ENCODE data around the gene RPS6KC1. TPM values are rescaled to one million over a fixed set of nuclear protein-coding genes. Genes with fewer than 3 reads are reported as not detected.

RPS6KC1 gene
- total RNA-seq (10 to 100 TPM; 13.2 to 15.4 TPM), polyA plus RNA-seq (1 to 10 TPM; 4.2 to 9.2 TPM)

- Mint-ChIP-seq H3K4me1 (peaks cover 24 to 36% (median 29%) of the 10 kb centered on the region in 4 donors), H3K27ac (peak within 1 kb of the TSS; percentile 74 to 97 (median 95)), H3K4me3 (peak within 1 kb of the TSS; percentile 95 to 99 (median 96)), H3K9me3 (peaks cover 0 to 3% (median 0%) of the 10 kb centered on the region in 8 donors), H3K27me3 (peaks cover 8 to 18% of the 10 kb centered on the region in 2 donors), H3K36me3 (peaks cover 4 to 12% of the 10 kb centered on the region in 2 donors)
- no peaks in the 10 kb centered on the region for H3K27me3 ChIP-seq (ENCODE audit: insufficient read depth, low read length)
- peak within 1 kb of the TSS; percentile 61 for H3K27ac ChIP-seq (ENCODE audit: low read depth, low read length)
- DNase-seq = peak; percentile 73 to 83 (median 79)
- no peaks in the 10 kb centered on the region for H3K36me3 ChIP-seq (ENCODE audit: insufficient read depth, low read length)
- H3K4me3 ChIP-seq (ENCODE audit: low read length in 2 of 2) = peak within 1 kb of the TSS; percentile 61 to 97
- ChIA-PET CTCF (ENCODE audit: partially characterized antibody) (no interaction called here), POLR2A (ENCODE audit: partially characterized antibody) (interaction anchor here (0.6 to 2.1 kb wide), 4 partner anchors 36 to 260 kb away, joined by 3 to 16 read pairs (median 5); partner anchors contain the start of genes ANGEL2, NSL1 and TATDN3)
- H3K4me1 ChIP-seq (ENCODE audit: insufficient read depth, low read length) = peaks cover 18% of the 10 kb centered on the region
- H3K9me3 ChIP-seq (ENCODE audit: control insufficient read depth in 1 of 2, low read length in 2 of 2) = no peaks in the 10 kb centered on the region
- intact Hi-C loops (cut with micrococcal nuclease) = loop anchor here (1.0 kb wide), 2 partner anchors 36 to 260 kb away; partner anchors contain the start of genes ANGEL2, NSL1 and TATDN3
Measured at GRCh38 chr1:213051127-213051880, at the start of gene RPS6KC1. RPS6KC1 (plus strand) TSS chr1:213051241; CDS start chr1:213051405, 164 bp downstream.

DNA sequence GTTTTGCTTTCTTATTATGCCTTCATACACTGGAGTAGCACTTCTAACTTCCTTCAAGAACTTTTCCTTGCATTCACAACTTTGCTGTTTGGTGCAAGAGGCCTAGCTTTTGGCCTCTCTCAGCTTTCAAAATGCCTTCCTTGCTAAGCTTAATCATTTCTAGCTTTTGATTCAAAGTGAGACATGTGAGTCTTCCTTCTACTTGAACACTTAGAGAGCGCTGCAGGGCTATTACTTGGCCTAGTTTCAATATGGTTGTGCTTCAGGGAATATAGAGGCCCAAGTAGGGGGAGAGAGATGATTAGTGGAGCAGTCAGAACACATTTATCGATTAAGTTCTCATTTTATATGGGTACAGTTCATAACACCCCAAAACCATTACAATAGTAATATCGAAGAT is 47.8 kb upstream of the RPS6KC1 start:
- Histone ChIP-seq H3K27me3 (ENCODE audit: insufficient read depth, low read length) (no peaks in the 10 kb centered on the region), H3K27ac (ENCODE audit: low read depth, low read length) (no peak overlapping the region), H3K4me1 (ENCODE audit: insufficient read depth, low read length) (no peaks in the 10 kb centered on the region), H3K36me3 (ENCODE audit: insufficient read depth, low read length) (peaks cover 19% of the 10 kb centered on the region), H3K9me3 (ENCODE audit: control insufficient read depth in 1 of 2, low read length in 2 of 2) (no peaks in the 10 kb centered on the region), H3K4me3 (ENCODE audit: low read length in 2 of 2) (no peak overlapping the region)
- Mint-ChIP-seq H3K9me3 (no peaks in the 10 kb centered on the region), H3K4me3 (no peak overlapping the region), H3K27me3 (no peaks in the 10 kb centered on the region), H3K27ac (peak overlapping the region in 3 of 7 donors; percentile 2 to 42 (median 8)), H3K36me3 (peaks cover 34 to 64% of the 10 kb centered on the region in 2 donors), H3K4me1 (peaks cover 0 to 7% (median 6%) of the 10 kb centered on the region in 4 donors)
- intact Hi-C loops (cut with micrococcal nuclease) = no loop called here
- POLR2A ChIA-PET (ENCODE audit: partially characterized antibody) = no interaction called here
- DNase-seq = no peak
- CTCF ChIA-PET (ENCODE audit: partially characterized antibody) = interaction anchor here (2.3 kb wide), 1 partner anchor 9 kb away, joined by 9 read pairs; no protein-coding TSS in a partner anchor

DNA sequence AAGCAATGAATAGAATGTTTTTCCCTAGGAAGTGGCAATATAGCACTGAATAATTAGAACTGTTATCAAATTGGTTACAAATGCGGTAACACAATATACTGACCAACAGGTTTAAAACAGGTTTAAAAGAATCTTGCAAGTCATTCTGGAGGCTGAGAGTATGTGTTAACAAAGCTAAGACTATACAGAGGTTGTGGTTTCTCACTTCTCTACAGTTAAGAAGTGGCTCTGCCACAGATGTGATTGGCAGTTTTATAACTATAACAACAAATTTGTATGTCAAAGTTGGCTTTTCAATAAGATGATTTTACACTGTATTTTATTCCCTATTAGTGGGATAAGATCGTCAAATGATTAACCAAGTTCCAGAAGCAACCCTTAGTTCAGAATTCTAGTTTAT is 42.5 kb upstream of the RPS6KC1 start:
- Histone ChIP-seq H3K9me3 (ENCODE audit: control insufficient read depth in 1 of 2, low read length in 2 of 2) (no peaks in the 10 kb centered on the region), H3K36me3 (ENCODE audit: insufficient read depth, low read length) (peaks cover 24% of the 10 kb centered on the region), H3K27ac (ENCODE audit: low read depth, low read length) (no peak overlapping the region), H3K27me3 (ENCODE audit: insufficient read depth, low read length) (no peaks in the 10 kb centered on the region), H3K4me3 (ENCODE audit: low read length in 2 of 2) (no peak overlapping the region), H3K4me1 (ENCODE audit: insufficient read depth, low read length) (peaks cover 24% of the 10 kb centered on the region)
- H3K4me3 Mint-ChIP-seq = no peak overlapping the region
- peaks cover 24 to 70% of the 10 kb centered on the region in 2 donors for H3K36me3 Mint-ChIP-seq
- peaks cover 20 to 35% (median 29%) of the 10 kb centered on the region in 4 donors for H3K4me1 Mint-ChIP-seq
- H3K27me3 Mint-ChIP-seq = no peaks in the 10 kb centered on the region
- H3K9me3 Mint-ChIP-seq = no peaks in the 10 kb centered on the region
- intact Hi-C loops (cut with micrococcal nuclease) = no loop called here
- CTCF ChIA-PET (ENCODE audit: partially characterized antibody) = no interaction called here
- POLR2A ChIA-PET (ENCODE audit: partially characterized antibody) = no interaction called here
- no peak for DNase-seq
- H3K27ac Mint-ChIP-seq = peak overlapping the region in 3 of 7 donors; percentile 19 to 31 (median 22)

DNA sequence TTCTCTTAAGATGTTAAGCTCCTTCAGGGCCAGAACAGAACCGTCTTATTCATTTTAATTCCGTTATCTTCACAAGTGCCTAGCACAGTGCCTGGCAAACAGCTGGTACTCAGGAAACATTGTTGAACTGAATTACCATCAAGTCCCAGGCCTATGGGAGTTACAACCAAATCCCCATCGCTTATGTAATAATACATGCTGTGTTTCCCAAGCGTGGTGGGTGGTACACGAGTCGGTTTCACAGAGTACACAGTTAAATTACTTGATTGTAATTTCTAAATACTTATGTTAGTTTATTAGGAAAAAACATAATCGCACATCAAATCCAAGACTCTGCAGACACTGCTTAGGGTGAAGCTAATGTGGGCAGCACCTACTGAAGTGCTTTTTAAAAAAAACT is 36.4 kb upstream of the RPS6KC1 start:
- Histone ChIP-seq H3K9me3 (ENCODE audit: control insufficient read depth in 1 of 2, low read length in 2 of 2) (no peaks in the 10 kb centered on the region), H3K27ac (ENCODE audit: low read depth, low read length) (peak overlapping the region; percentile 85), H3K36me3 (ENCODE audit: insufficient read depth, low read length) (no peaks in the 10 kb centered on the region), H3K27me3 (ENCODE audit: insufficient read depth, low read length) (no peaks in the 10 kb centered on the region), H3K4me3 (ENCODE audit: low read length in 2 of 2) (peak overlapping the region; percentile 55 to 79), H3K4me1 (ENCODE audit: insufficient read depth, low read length) (peaks cover 40% of the 10 kb centered on the region)
- Mint-ChIP-seq H3K27me3 (no peaks in the 10 kb centered on the region), H3K4me1 (peaks cover 27 to 44% (median 34%) of the 10 kb centered on the region in 4 donors), H3K4me3 (peak overlapping the region; percentile 96 to 100 (median 100)), H3K27ac (peak overlapping the region; percentile 98 to 100 (median 100)), H3K36me3 (peaks cover 5 to 30% of the 10 kb centered on the region in 2 donors), H3K9me3 (peaks cover 0 to 2% (median 0%) of the 10 kb centered on the region in 8 donors)
- intact Hi-C loops (cut with micrococcal nuclease) = loop anchor here (1.0 to 10.0 kb wide), 6 partner anchors 37 to 1270 kb away; partner anchors contain the start of genes DTL, FLVCR1, INTS7 and NSL1
- DNase-seq = peak in 1 of 5 donors; percentile 5
- POLR2A ChIA-PET (ENCODE audit: partially characterized antibody) = interaction anchor here (0.6 to 2.6 kb wide), 4 partner anchors 36 to 538 kb away, joined by 3 to 16 read pairs (median 3); partner anchors contain the start of genes FLVCR1, NSL1, RPS6KC1 and TATDN3
- CTCF ChIA-PET (ENCODE audit: partially characterized antibody) = interaction anchor here (1.2 kb wide), 1 partner anchor 17 kb away, joined by 8 read pairs; no protein-coding TSS in a partner anchor

- Histone ChIP-seq H3K9me3 (ENCODE audit: control insufficient read depth in 1 of 2, low read length in 2 of 2) (no peaks in the 10 kb centered on the region), H3K36me3 (ENCODE audit: insufficient read depth, low read length) (no peaks in the 10 kb centered on the region), H3K27me3 (ENCODE audit: insufficient read depth, low read length) (no peaks in the 10 kb centered on the region), H3K4me1 (ENCODE audit: insufficient read depth, low read length) (peaks cover 40% of the 10 kb centered on the region), H3K27ac (ENCODE audit: low read depth, low read length) (peak within 1 kb of the TSS; percentile 85), H3K4me3 (ENCODE audit: low read length in 2 of 2) (peak within 1 kb of the TSS; percentile 55 to 79)
- H3K36me3 Mint-ChIP-seq = peaks cover 5 to 30% of the 10 kb centered on the region in 2 donors
- peak; percentile 92 to 98 (median 96) for DNase-seq
- H3K27ac Mint-ChIP-seq = peak within 1 kb of the TSS; percentile 98 to 100 (median 100)
- peaks cover 0 to 2% (median 0%) of the 10 kb centered on the region in 8 donors for H3K9me3 Mint-ChIP-seq
- no peaks in the 10 kb centered on the region for H3K27me3 Mint-ChIP-seq
- H3K4me3 Mint-ChIP-seq = peak within 1 kb of the TSS; percentile 96 to 100 (median 100)
- peaks cover 27 to 44% (median 34%) of the 10 kb centered on the region in 4 donors for H3K4me1 Mint-ChIP-seq
- POLR2A ChIA-PET (ENCODE audit: partially characterized antibody) = interaction anchor here (1.0 to 2.6 kb wide), 4 partner anchors 35 to 224 kb away, joined by 3 to 16 read pairs (median 4); partner anchors contain the start of genes FLVCR1, NSL1, RPS6KC1 and TATDN3
- intact Hi-C loops (cut with micrococcal nuclease) = loop anchor here (1.0 to 10.0 kb wide), 6 partner anchors 36 to 1269 kb away; partner anchors contain the start of genes DTL, FLVCR1, INTS7 and NSL1
- CTCF ChIA-PET (ENCODE audit: partially characterized antibody) = interaction anchor here (0.9 kb wide), 1 partner anchor 35 kb away, joined by 3 read pairs; no protein-coding TSS in a partner anchor
Measured at GRCh38 chr1:213015099-213016050, 35.7 kb upstream of the RPS6KC1 start, which contains the start of gene ANGEL2. ANGEL2 (minus strand) TSS chr1:213015867; CDS start chr1:213015671, 196 bp downstream.

- Mint-ChIP-seq H3K4me3 (no peak overlapping the region), H3K9me3 (peaks cover 0 to 2% (median 0%) of the 10 kb centered on the region in 8 donors), H3K36me3 (peaks cover 0 to 15% of the 10 kb centered on the region in 2 donors), H3K4me1 (peaks cover 15 to 28% (median 19%) of the 10 kb centered on the region in 4 donors), H3K27ac (peak overlapping the region in 1 of 7 donors; percentile 15), H3K27me3 (peaks cover 0 to 3% of the 10 kb centered on the region in 2 donors)
- Histone ChIP-seq H3K9me3 (ENCODE audit: control insufficient read depth in 1 of 2, low read length in 2 of 2) (no peaks in the 10 kb centered on the region), H3K27ac (ENCODE audit: low read depth, low read length) (no peak overlapping the region), H3K4me1 (ENCODE audit: insufficient read depth, low read length) (peaks cover 25% of the 10 kb centered on the region), H3K36me3 (ENCODE audit: insufficient read depth, low read length) (no peaks in the 10 kb centered on the region), H3K27me3 (ENCODE audit: insufficient read depth, low read length) (no peaks in the 10 kb centered on the region), H3K4me3 (ENCODE audit: low read length in 2 of 2) (no peak overlapping the region)
- POLR2A ChIA-PET (ENCODE audit: partially characterized antibody) = no interaction called here
- CTCF ChIA-PET (ENCODE audit: partially characterized antibody) = no interaction called here
- DNase-seq = no peak
- intact Hi-C loops (cut with micrococcal nuclease) = loop anchor here (10.0 kb wide), 1 partner anchor 1267 kb away; the partner anchor contains the start of gene SMYD2
Measured at GRCh38 chr1:213017447-213018273, 33.4 kb upstream of the RPS6KC1 start.
